C4-2B (cell line): ENCODE measurements around the gene PER1.
"Not testable (repeated sequence)": the region's sequence is repeated elsewhere in the genome, so short reads cannot be mapped to it uniquely, and the experiment has no call there.

Experiments
- H3K27ac ChIP-seq: fragments of 450-650 bp; 2 replicates; pipeline ENCODE4 v1.5.1; 2017
- ZFX ChIP-seq: fragments of 450-650 bp; IDR thresholded peaks from 2 replicates; pipeline ENCODE4 v1.6.1; 2017
- TF ChIP-seq, protein P1 (sequence below): fragments of 450-650 bp; conservative IDR thresholded peaks from 2 replicates; pipeline ENCODE4 v1.5.1; 2017; ENCODE audit warnings: mild to moderate bottlenecking

The PER1 gene

DNA sequence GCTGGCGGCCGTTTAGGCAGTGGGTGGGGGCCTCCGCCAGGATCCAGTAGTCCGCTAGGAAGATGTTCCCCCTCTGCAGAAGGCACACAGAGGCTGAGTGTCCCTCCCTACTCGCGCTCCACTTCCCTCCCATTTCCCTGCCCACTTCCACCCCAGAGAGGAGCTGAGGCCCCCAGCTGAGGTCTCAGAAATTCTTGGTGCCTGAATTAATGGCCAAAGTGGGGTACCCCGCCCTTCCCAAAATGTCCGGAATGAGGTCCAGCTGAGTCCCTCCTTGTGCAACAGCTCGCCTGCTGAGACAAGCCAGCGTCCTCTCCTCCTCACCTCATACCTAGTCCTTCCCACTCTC lies 41.8 kb downstream of the PER1 start:
- TF ChIP-seq, protein P1, sequence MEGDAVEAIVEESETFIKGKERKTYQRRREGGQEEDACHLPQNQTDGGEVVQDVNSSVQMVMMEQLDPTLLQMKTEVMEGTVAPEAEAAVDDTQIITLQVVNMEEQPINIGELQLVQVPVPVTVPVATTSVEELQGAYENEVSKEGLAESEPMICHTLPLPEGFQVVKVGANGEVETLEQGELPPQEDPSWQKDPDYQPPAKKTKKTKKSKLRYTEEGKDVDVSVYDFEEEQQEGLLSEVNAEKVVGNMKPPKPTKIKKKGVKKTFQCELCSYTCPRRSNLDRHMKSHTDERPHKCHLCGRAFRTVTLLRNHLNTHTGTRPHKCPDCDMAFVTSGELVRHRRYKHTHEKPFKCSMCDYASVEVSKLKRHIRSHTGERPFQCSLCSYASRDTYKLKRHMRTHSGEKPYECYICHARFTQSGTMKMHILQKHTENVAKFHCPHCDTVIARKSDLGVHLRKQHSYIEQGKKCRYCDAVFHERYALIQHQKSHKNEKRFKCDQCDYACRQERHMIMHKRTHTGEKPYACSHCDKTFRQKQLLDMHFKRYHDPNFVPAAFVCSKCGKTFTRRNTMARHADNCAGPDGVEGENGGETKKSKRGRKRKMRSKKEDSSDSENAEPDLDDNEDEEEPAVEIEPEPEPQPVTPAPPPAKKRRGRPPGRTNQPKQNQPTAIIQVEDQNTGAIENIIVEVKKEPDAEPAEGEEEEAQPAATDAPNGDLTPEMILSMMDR, result peak; percentile 58
- no peak for TF ChIP-seq ZFX
- H3K27ac ChIP-seq, result no peak overlapping the region

DNA sequence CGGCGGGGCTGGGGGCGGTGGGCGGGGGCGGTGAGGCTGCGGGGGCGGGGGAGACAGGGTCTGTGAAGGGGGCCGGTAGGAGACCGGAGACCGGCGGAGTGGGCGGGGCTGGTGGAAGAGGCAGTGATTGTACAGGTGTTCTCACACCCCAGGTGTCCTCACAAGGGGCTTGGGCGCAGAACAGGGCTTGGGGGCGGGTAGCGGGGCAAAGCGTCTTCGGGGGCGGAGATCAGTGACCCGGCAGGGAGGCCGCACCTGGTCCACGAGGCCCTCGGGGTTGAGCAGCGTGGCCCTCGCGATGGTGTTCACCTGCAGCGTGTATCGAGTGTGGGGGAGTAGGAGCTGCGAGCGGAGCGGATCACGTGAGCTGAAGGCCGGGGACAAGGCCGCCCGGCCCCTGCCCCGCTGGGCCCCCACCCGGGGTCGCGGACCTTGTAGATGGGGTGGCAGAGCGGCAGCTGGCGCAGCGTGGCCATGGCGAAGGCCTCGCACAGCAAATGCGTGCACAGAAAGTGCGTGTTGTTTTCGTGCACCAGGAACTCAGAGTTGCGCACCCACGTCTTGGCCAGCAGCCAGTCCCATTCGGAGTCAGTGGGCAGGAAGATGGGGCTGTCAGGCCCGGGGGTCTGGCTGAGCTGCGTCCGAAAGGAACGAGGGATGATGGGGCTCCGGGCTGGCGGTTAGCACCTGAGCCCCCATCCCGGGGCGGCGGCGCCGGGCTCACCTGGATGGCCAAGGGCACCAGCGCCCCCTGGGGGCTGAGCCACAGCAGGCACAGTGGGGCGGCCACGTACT lies 42.3 kb downstream of the PER1 start:
- no peak overlapping the region for H3K27ac ChIP-seq
- TF ChIP-seq ZFX, result no peak
- TF ChIP-seq, protein P1, result peak; percentile 83

DNA sequence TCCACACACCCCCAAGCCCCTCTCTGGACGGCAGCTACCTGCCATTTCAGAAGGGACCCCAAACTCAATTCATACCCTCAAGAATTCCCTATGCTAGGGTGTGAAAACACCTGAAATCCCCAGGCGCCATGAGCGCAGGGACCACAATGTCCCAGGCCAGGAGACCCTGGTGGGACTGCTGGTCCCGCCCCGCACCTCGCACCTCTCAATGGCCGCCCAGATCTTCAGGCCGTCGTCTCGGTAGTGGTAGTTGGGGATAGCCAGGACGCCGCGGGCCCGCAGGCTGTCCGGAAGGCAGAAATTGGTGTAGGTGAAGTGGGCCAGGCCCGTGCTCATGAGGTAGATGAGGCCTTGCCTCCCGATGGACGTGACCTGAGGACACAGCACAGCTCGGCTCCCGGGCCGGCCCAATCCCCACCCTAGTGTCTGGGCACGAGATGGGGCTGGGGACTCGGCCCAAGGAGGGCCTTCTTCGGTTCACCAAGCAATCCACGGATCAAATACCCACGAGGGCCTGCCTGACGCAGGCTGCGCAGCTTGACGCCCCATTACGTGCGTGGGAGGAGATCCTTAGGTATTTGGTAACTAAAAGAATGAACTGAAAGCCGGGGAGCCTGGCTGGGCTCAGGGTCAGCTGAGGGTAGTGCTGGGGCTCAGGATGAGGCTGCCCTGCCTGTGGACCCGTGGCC lies 43.1 kb downstream of the PER1 start:
- no peak overlapping the region for H3K27ac ChIP-seq
- TF ChIP-seq, protein P1, result no peak
- no peak for TF ChIP-seq ZFX

DNA sequence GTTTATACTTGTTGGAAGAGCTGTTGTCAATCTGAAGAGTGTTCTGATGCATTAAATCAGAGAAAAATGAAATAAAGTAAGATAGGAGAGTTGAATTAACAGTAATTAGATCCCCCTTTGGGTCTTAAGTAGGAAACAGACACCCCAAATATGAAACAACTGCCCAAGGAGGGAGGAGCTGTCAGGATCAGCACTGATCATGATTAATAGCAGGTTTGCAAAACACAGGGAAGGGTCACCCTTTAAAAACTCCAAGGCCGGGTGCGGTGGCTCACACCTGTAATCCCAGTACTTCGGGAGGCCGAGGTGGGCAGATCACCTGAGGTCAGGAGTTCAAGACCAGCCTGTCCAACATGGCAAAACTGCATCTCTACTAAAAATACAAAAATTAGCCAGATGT lies 45.2 kb downstream of the PER1 start:
- H3K27ac ChIP-seq, result not testable (repeated sequence)

DNA sequence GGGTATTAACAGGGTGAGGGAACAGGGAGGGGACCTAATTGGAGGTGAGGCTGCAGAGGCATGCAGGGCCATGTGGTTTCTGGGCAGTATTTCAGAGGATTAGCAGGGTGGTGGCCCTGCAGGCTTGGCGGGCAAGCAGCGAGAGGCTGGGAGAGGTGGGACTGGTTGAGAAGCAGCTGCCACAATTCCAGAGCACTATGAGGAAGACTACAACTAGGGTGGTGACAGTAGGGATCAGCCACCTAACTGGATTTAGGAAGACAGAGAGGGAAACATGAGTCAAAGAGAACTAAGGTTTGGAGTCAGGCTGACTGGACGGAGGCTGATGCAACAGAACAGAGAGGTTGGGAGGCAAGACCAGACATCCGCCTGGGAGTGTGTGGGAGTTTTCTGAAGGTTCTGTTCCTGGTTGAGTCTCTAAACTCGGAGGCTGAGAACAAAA lies 46.2 kb downstream of the PER1 start:
- TF ChIP-seq ZFX, result no peak
- TF ChIP-seq, protein P1, result no peak

DNA sequence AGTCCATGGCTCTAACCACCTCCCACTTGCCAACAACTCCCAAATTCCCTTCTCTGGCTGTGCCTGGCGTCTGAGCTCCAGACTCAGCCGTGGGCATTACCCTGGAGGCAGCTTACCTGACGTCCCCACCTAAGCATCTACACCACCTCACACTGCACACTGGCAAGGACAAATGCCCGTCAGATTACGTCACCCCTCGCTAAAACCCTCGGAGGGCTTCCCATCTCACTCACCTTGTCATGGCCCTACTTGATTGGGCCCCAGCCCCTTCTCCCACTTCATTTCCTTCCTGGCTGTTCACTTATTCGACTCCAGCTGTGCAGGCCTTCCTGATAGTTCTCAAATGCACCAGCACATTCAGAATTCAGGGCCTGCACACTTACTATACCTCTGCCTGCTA lies 47.3 kb downstream of the PER1 start:
- H3K27ac ChIP-seq, result no peak overlapping the region

More for the DNA sequence above, 46.2 kb downstream of the PER1 start:
- H3K27ac ChIP-seq, result 0 out of 2 replicates have a peak overlapping the region, but pooled peaks have one; percentile 5

DNA sequence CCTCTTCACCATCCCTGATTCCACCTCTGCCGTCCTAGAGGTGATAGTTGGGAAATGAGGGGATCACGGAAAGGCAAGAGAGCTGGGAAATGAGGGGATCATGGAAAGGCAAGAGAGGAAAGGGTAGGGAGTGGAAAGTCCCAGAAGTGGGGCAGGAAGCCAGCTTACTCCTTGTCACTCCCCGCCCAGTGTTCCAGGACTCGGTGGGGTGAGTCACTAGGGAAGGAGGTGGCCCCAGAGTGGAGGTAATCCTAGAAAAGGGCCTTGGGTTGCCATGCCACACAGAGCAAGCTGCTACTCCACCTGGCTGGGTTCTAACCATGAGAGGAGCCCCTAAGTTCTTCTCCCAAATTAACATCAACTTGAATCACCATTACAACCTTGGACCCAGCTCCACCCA lies 48.7 kb downstream of the PER1 start:
- TF ChIP-seq, protein P1, result no peak
- no peak for TF ChIP-seq ZFX
- H3K27ac ChIP-seq, result no peak overlapping the region

More for the DNA sequence above, 47.3 kb downstream of the PER1 start:
- no peak for TF ChIP-seq ZFX
- TF ChIP-seq, protein P1, result no peak
